HCT116 (cell line): ENCODE measurements around the gene AIMP1. TPM values are rescaled to one million over a fixed set of nuclear protein-coding genes. Genes with fewer than 3 reads are reported as not detected.

Source experiments
- total RNA-seq: library from RNA; stranded (reverse); gene quantifications from one replicate; pipeline ENCODE4 v1.2.1, GENCODE V29; 2021; ENCODE audit not compliant: unreplicated experiment

Gene AIMP1
- total RNA-seq, 1 experiment from 2014 or later: 67.4 TPM

Other genes with a start within 250 kb of the AIMP1 start
- gene TBCK, start 341 bp upstream of the AIMP1 start, total RNA-seq: 22.3 TPM
- gene GIMD1, start 52.2 kb downstream of the AIMP1 start, total RNA-seq: not detected